ENCODE data around the gene C14orf39.
A peak's percentile ranks its signal among the peaks of the same experiment; 100 is the strongest.

The C14orf39 gene

GRCh38 chr14:60509438-60510253 lies 23.8 kb upstream of the C14orf39 start:
- H3K27me3 ChIP-seq (ENCODE audit: control insufficient read depth, insufficient read depth, low read length), result peaks cover 100% of the 10 kb centered on the region
- H3K4me3 ChIP-seq (ENCODE audit: low read length), result peak overlapping the region; percentile 67
- H3K36me3 ChIP-seq (ENCODE audit: control insufficient read depth, low read depth, low read length), result no peaks in the 10 kb centered on the region
- no peaks in the 10 kb centered on the region for H3K9me3 ChIP-seq (ENCODE audit: control insufficient read depth, low read depth, low read length)
- H3K27ac ChIP-seq (ENCODE audit: low read length), result no peak overlapping the region
- H3K4me1 ChIP-seq (ENCODE audit: control insufficient read depth, low read depth, low read length), result peaks cover 67% of the 10 kb centered on the region
- no peak overlapping the region for H3K9ac ChIP-seq (ENCODE audit: low read length)

- Histone ChIP-seq H3K27ac (ENCODE audit: low read length) (no peak within 1 kb of the TSS), H3K27me3 (ENCODE audit: control insufficient read depth, insufficient read depth, low read length) (peaks cover 100% of the 10 kb centered on the region), H3K9me3 (ENCODE audit: control insufficient read depth, low read depth, low read length) (no peaks in the 10 kb centered on the region), H3K9ac (ENCODE audit: low read length) (no peak within 1 kb of the TSS), H3K4me3 (ENCODE audit: low read length) (peak within 1 kb of the TSS; percentile 67), H3K4me1 (ENCODE audit: control insufficient read depth, low read depth, low read length) (peaks cover 61% of the 10 kb centered on the region), H3K36me3 (ENCODE audit: control insufficient read depth, low read depth, low read length) (no peaks in the 10 kb centered on the region)
These were observed 23.0 kb upstream of the C14orf39 start, which contains the start of gene SIX6 for GRCh38 chr14:60508707-60509437. SIX6 (plus strand) TSS chr14:60509146; CDS start chr14:60509399, 253 bp downstream.

- no peak overlapping the region for H3K27ac ChIP-seq (ENCODE audit: low read length)
- no peaks in the 10 kb centered on the region for H3K36me3 ChIP-seq (ENCODE audit: control insufficient read depth, low read depth, low read length)
- peaks cover 55% of the 10 kb centered on the region for H3K4me1 ChIP-seq (ENCODE audit: control insufficient read depth, low read depth, low read length)
- H3K27me3 ChIP-seq (ENCODE audit: control insufficient read depth, insufficient read depth, low read length), result peaks cover 100% of the 10 kb centered on the region
- H3K9ac ChIP-seq (ENCODE audit: low read length), result no peak overlapping the region
- no peaks in the 10 kb centered on the region for H3K9me3 ChIP-seq (ENCODE audit: control insufficient read depth, low read depth, low read length)
- H3K4me3 ChIP-seq (ENCODE audit: low read length), result peak overlapping the region; percentile 67
These were observed 22.5 kb upstream of the C14orf39 start for GRCh38 chr14:60508363-60508706.

- Histone ChIP-seq H3K4me3 (ENCODE audit: low read length) (peak overlapping the region; percentile 46), H3K4me1 (ENCODE audit: control insufficient read depth, low read depth, low read length) (peaks cover 44% of the 10 kb centered on the region), H3K27me3 (ENCODE audit: control insufficient read depth, insufficient read depth, low read length) (peaks cover 100% of the 10 kb centered on the region), H3K36me3 (ENCODE audit: control insufficient read depth, low read depth, low read length) (no peaks in the 10 kb centered on the region), H3K9ac (ENCODE audit: low read length) (no peak overlapping the region), H3K9me3 (ENCODE audit: control insufficient read depth, low read depth, low read length) (no peaks in the 10 kb centered on the region), H3K27ac (ENCODE audit: low read length) (no peak overlapping the region)
These were observed 21.3 kb upstream of the C14orf39 start for GRCh38 chr14:60506985-60507829.

GRCh38 chr14:60506462-60506984 lies 20.7 kb upstream of the C14orf39 start:
- no peak overlapping the region for H3K9ac ChIP-seq (ENCODE audit: low read length)
- no peaks in the 10 kb centered on the region for H3K9me3 ChIP-seq (ENCODE audit: control insufficient read depth, low read depth, low read length)
- H3K4me1 ChIP-seq (ENCODE audit: control insufficient read depth, low read depth, low read length), result peaks cover 39% of the 10 kb centered on the region
- H3K36me3 ChIP-seq (ENCODE audit: control insufficient read depth, low read depth, low read length), result no peaks in the 10 kb centered on the region
- peak overlapping the region; percentile 46 for H3K4me3 ChIP-seq (ENCODE audit: low read length)
- no peak overlapping the region for H3K27ac ChIP-seq (ENCODE audit: low read length)
- peaks cover 100% of the 10 kb centered on the region for H3K27me3 ChIP-seq (ENCODE audit: control insufficient read depth, insufficient read depth, low read length)

DNA sequence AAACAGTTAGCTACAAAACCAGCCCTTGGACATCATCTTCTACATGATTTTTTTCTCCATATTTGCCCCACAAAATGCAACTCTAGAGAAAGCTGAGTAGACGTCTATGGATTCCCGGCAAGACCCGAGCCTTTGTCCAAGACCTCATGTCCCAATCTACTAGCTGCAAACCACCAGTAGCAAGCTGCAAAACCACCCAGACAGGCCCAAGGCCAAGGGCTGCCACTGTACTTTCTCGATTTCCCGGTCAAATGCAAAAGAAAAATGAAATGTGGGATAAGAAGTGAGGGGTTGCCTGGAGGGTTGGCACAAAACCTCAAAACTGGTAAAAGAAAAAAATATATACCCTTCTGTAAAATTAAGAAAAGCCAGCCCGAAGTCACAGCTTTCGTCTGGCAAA lies 20.1 kb upstream of the C14orf39 start:
- no peak overlapping the region for H3K27ac ChIP-seq (ENCODE audit: low read length)
- no peak overlapping the region for H3K9ac ChIP-seq (ENCODE audit: low read length)
- no peaks in the 10 kb centered on the region for H3K36me3 ChIP-seq (ENCODE audit: control insufficient read depth, low read depth, low read length)
- H3K9me3 ChIP-seq (ENCODE audit: control insufficient read depth, low read depth, low read length), result no peaks in the 10 kb centered on the region
- H3K4me3 ChIP-seq (ENCODE audit: low read length), result no peak overlapping the region
- peaks cover 34% of the 10 kb centered on the region for H3K4me1 ChIP-seq (ENCODE audit: control insufficient read depth, low read depth, low read length)
- peaks cover 96% of the 10 kb centered on the region for H3K27me3 ChIP-seq (ENCODE audit: control insufficient read depth, insufficient read depth, low read length)

DNA sequence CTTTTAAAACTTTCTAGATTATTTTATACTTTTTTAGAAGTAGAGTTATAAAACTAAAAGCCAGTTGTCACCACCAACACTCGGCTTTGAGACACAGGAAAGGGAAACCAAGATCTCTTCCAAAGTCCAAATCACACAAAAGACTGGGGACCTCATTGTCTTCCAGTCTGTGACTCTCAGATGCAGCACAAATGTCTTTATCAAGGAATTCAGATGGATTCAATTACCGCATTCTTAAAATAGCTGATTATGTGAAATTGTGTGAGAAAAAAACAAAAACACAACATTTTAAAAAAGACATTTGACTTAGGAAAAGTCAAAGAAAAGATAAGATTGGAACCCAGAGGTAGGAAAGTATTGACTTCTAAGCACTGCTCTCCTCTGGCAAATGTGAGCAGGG lies 19.6 kb upstream of the C14orf39 start:
- Histone ChIP-seq H3K36me3 (ENCODE audit: control insufficient read depth, low read depth, low read length) (no peaks in the 10 kb centered on the region), H3K4me3 (ENCODE audit: low read length) (no peak overlapping the region), H3K27ac (ENCODE audit: low read length) (no peak overlapping the region), H3K27me3 (ENCODE audit: control insufficient read depth, insufficient read depth, low read length) (peaks cover 90% of the 10 kb centered on the region), H3K9ac (ENCODE audit: low read length) (no peak overlapping the region), H3K4me1 (ENCODE audit: control insufficient read depth, low read depth, low read length) (peaks cover 31% of the 10 kb centered on the region), H3K9me3 (ENCODE audit: control insufficient read depth, low read depth, low read length) (no peaks in the 10 kb centered on the region)

DNA sequence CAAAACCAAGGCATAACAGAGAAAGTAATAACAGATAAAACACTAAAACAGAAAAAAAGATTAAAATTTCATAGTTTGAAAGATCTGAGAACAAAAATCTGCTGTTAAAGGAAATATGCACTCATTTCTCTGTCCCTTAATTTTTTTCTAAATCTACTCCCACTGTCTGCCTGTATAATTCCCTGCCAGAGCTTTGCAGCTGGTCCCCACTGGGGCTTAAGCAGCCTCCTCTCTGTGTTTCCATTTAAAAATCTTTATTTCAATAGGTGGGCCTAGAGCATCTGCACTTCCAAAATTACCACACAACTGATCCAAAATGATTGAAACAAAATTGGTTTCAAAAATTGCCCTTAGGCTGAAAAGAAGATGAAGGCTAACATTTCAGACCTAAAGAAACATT lies 16.7 kb upstream of the C14orf39 start:
- no peak overlapping the region for H3K4me3 ChIP-seq (ENCODE audit: low read length)
- peaks cover 61% of the 10 kb centered on the region for H3K27me3 ChIP-seq (ENCODE audit: control insufficient read depth, insufficient read depth, low read length)
- H3K9ac ChIP-seq (ENCODE audit: low read length), result no peak overlapping the region
- no peak overlapping the region for H3K27ac ChIP-seq (ENCODE audit: low read length)
- no peaks in the 10 kb centered on the region for H3K9me3 ChIP-seq (ENCODE audit: control insufficient read depth, low read depth, low read length)
- H3K4me1 ChIP-seq (ENCODE audit: control insufficient read depth, low read depth, low read length), result peaks cover 16% of the 10 kb centered on the region
- H3K36me3 ChIP-seq (ENCODE audit: control insufficient read depth, low read depth, low read length), result no peaks in the 10 kb centered on the region

- Histone ChIP-seq H3K27ac (ENCODE audit: low read length) (no peak overlapping the region), H3K36me3 (ENCODE audit: control insufficient read depth, low read depth, low read length) (no peaks in the 10 kb centered on the region)
These were observed 10.1 kb upstream of the C14orf39 start for GRCh38 chr14:60495946-60496345.

GRCh38 chr14:60490270-60490669 lies 4.4 kb upstream of the C14orf39 start:
- Histone ChIP-seq H3K27ac (ENCODE audit: low read length) (no peak overlapping the region), H3K9me3 (ENCODE audit: control insufficient read depth, low read depth, low read length) (no peaks in the 10 kb centered on the region), H3K4me3 (ENCODE audit: low read length) (no peak overlapping the region), H3K36me3 (ENCODE audit: control insufficient read depth, low read depth, low read length) (no peaks in the 10 kb centered on the region), H3K27me3 (ENCODE audit: control insufficient read depth, insufficient read depth, low read length) (peaks cover 42% of the 10 kb centered on the region), H3K9ac (ENCODE audit: low read length) (no peak overlapping the region), H3K4me1 (ENCODE audit: control insufficient read depth, low read depth, low read length) (no peaks in the 10 kb centered on the region)

More at GRCh38 chr14:60495946-60496345, 10.1 kb upstream of the C14orf39 start:
- Histone ChIP-seq H3K4me3 (ENCODE audit: low read length) (no peak overlapping the region), H3K27me3 (ENCODE audit: control insufficient read depth, insufficient read depth, low read length) (no peaks in the 10 kb centered on the region), H3K9ac (ENCODE audit: low read length) (no peak overlapping the region), H3K4me1 (ENCODE audit: control insufficient read depth, low read depth, low read length) (no peaks in the 10 kb centered on the region), H3K9me3 (ENCODE audit: control insufficient read depth, low read depth, low read length) (no peaks in the 10 kb centered on the region)

DNA sequence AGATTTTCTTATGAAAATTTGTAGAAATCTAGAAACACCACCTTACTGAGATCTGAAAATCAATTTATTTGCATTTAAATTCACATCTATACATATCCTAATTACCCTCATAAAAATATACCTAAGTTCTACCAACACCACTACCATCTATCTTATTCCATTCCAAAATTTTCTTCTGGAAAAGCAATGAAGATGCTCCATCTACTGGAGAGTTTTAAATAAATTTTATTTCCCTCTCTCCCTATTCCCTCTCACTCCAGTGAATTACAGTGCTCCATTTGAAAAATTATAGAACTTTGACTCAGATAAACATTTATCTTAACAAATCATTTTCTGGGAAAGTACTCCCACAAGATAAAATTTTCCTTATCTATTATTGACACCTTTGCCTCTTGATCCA lies 2.3 kb upstream of the C14orf39 start:
- H3K4me3 ChIP-seq (ENCODE audit: low read length), result no peak overlapping the region
- peaks cover 51% of the 10 kb centered on the region for H3K27me3 ChIP-seq (ENCODE audit: control insufficient read depth, insufficient read depth, low read length)
- H3K4me1 ChIP-seq (ENCODE audit: control insufficient read depth, low read depth, low read length), result no peaks in the 10 kb centered on the region
- no peaks in the 10 kb centered on the region for H3K36me3 ChIP-seq (ENCODE audit: control insufficient read depth, low read depth, low read length)
- H3K27ac ChIP-seq (ENCODE audit: low read length), result no peak overlapping the region
- no peak overlapping the region for H3K9ac ChIP-seq (ENCODE audit: low read length)
- H3K9me3 ChIP-seq (ENCODE audit: control insufficient read depth, low read depth, low read length), result no peaks in the 10 kb centered on the region

Data from iPS-18a (cell line).